Hepatocyte (in vitro differentiated cells): Measurements from ENCODE around the gene PLSCR1. TPM values are rescaled to one million over a fixed set of nuclear protein-coding genes. Genes with fewer than 3 reads are reported as not detected.

Experiments used
- DNase-seq: peaks from one replicate; pipeline ENCODE4 v3.0.0-alpha.2; 2016; ENCODE audit warnings: low spot score
- H2AFZ ChIP-seq: fragments of 200-600 bp; sonication (generic); 2 replicates; pipeline ENCODE4 v1.6.0; 2016; ENCODE audit warnings: antibody characterized with exemption, mild to moderate bottlenecking
- H3K27ac ChIP-seq: fragments of 200-600 bp; sonication (generic); 2 replicates; pipeline ENCODE4 v1.5.1; 2016; ENCODE audit warnings: mild to moderate bottlenecking
- H3K27me3 ChIP-seq: fragments of 200-600 bp; sonication (generic); 2 replicates; pipeline ENCODE4 v1.6.1; 2016
- H3K36me3 ChIP-seq: fragments of 200-600 bp; sonication (generic); replicated peaks from 2 replicates; pipeline ENCODE4 v1.5.1; 2016; ENCODE audit warnings: low read depth; ENCODE audit not compliant: insufficient read depth
- H3K4me1 ChIP-seq: fragments of 200-600 bp; sonication (generic); 2 replicates; pipeline ENCODE4 v1.5.1; 2016; ENCODE audit warnings: mild to moderate bottlenecking, moderate library complexity; ENCODE audit not compliant: insufficient read depth
- H3K4me2 ChIP-seq: fragments of 200-600 bp; sonication (generic); 2 replicates; pipeline ENCODE4 v1.6.0; 2016
- H3K4me3 ChIP-seq: fragments of 200-600 bp; sonication (generic); 2 replicates; pipeline ENCODE4 v1.5.1; 2016; ENCODE audit warnings: mild to moderate bottlenecking
- H3K79me2 ChIP-seq: fragments of 200-600 bp; sonication (generic); 2 replicates; pipeline ENCODE4 v1.6.0; 2017; ENCODE audit warnings: mild to moderate bottlenecking
- H3K9me2 ChIP-seq: fragments of 200-600 bp; sonication (generic); replicated peaks from 2 replicates; pipeline ENCODE4 v1.6.0; 2017; ENCODE audit warnings: mild to moderate bottlenecking; ENCODE audit not compliant: insufficient read depth
- H3K9me3 ChIP-seq: fragments of 200-600 bp; sonication (generic); 2 replicates; pipeline ENCODE4 v1.5.1; 2016; ENCODE audit warnings: low read depth, mild to moderate bottlenecking
- H4K20me1 ChIP-seq: fragments of 200-600 bp; sonication (generic); 2 replicates; pipeline ENCODE4 v1.6.0; 2016; ENCODE audit warnings: mild to moderate bottlenecking; ENCODE audit not compliant: insufficient read depth, poor library complexity, severe bottlenecking
- EZH2 ChIP-seq: fragments of 200-600 bp; sonication (generic); IDR thresholded peaks from 2 replicates; pipeline ENCODE4 v1.6.1; 2016; ENCODE audit warnings: antibody characterized with exemption, mild to moderate bottlenecking, borderline replicate concordance
- EZH2phosphoT487 ChIP-seq: fragments of 200-600 bp; sonication (generic); IDR thresholded peaks from one replicate; pipeline ENCODE4 v1.6.1; 2018; ENCODE audit warnings: antibody characterized with exemption, mild to moderate bottlenecking, low read depth, moderate library complexity; ENCODE audit not compliant: unreplicated experiment, severe bottlenecking
- WGBS: methylation state at CpG from one replicate; pipeline ENCODE4 v1.1.6; 2016; ENCODE audit warnings: low lambda C conversion rate; ENCODE audit errors: missing lambda C conversion rate; 5-methylcytosine and 5-hydroxymethylcytosine counted together
- polyA plus RNA-seq: library from polyadenylated mRNA; unstranded; fragments of >200 nt; fragmentation: Nextera tagmentation; extraction: Ambion mirVana; gene quantifications from 2 replicates; pipeline ENCODE4 v1.2.1, GENCODE V29; 2016
- total RNA-seq: library from RNA; depleted of rRNA; stranded (reverse); fragments of >200 nt; gene quantifications from 2 replicates; pipeline ENCODE4 v1.2.3, GENCODE V29; 2014
- TF ChIP-seq, protein P1 (sequence below): fragments of 200-600 bp; sonication (generic); IDR thresholded peaks from 2 replicates; pipeline ENCODE4 v1.5.1; 2016; ENCODE audit warnings: antibody characterized with exemption, mild to moderate bottlenecking; ENCODE audit not compliant: poor library complexity

PLSCR1 gene
- total and polyA plus RNA-seq, 2 experiments from 2014 or later = 44.9 to 72.6 TPM

DNA sequence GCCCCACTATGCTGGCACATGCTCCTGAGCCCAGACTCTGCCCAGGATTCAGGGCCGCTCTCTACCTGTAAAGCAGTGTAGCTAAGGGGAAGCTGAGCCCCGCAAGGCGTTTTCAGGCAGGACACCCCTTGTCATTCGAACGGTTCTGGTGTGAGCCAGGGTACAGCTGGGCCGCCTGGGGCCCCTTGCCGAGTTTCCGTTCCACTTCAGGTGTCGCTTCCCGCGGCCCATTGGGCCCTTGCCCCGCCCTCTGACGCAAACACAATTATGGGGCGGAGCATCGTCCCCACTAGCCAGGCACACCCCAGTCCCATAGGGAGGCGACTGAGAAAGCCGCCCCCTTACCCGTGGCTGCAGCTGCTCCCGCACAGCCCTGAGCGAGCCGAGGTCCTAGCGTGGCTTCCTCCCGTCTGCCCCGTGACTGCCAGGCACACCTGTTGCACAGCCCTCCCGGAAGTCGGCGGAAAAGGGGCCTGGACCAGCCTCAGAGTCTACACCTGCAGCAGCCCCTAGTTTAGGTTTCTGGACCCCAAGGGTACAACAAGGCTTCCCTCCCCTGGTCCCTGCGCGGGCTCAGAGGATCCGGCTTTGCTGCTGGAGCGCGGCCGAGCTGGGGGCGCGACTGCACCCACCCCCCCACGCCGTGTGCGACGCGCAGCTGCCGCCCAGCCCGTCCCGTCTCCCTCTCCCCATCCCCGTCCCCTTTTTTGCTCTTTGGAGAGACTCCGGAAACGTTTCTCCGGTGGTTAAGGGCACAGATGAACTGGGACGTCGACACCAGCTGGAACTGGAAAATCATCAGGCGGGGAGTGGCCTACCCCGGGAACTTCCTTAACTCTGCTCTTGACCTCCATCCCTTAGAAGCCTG is 75.0 kb downstream of the PLSCR1 start, which contains the start of gene PLSCR2:
PLSCR2 (minus strand) TSS at position 412 of the 868 bp plus-strand sequence. CDS start 9,657 bp downstream, outside the sequence.
- H3K27me3 ChIP-seq = no peaks in the 10 kb centered on the region
- peak; percentile 74 for DNase-seq
- H3K4me1 ChIP-seq = no peaks in the 10 kb centered on the region
- H3K9me3 ChIP-seq = no peaks in the 10 kb centered on the region
- WGBS = 46% methylated on average over 50 of the region's 51 CpGs
- H3K9me2 ChIP-seq = no peaks in the 10 kb centered on the region
- no peaks in the 10 kb centered on the region for H3K36me3 ChIP-seq
- H4K20me1 ChIP-seq = no peaks in the 10 kb centered on the region
- H3K79me2 ChIP-seq = no peaks in the 10 kb centered on the region
- no peak for TF ChIP-seq EZH2phosphoT487
- no peak for TF ChIP-seq EZH2
- TF ChIP-seq, protein P1, sequence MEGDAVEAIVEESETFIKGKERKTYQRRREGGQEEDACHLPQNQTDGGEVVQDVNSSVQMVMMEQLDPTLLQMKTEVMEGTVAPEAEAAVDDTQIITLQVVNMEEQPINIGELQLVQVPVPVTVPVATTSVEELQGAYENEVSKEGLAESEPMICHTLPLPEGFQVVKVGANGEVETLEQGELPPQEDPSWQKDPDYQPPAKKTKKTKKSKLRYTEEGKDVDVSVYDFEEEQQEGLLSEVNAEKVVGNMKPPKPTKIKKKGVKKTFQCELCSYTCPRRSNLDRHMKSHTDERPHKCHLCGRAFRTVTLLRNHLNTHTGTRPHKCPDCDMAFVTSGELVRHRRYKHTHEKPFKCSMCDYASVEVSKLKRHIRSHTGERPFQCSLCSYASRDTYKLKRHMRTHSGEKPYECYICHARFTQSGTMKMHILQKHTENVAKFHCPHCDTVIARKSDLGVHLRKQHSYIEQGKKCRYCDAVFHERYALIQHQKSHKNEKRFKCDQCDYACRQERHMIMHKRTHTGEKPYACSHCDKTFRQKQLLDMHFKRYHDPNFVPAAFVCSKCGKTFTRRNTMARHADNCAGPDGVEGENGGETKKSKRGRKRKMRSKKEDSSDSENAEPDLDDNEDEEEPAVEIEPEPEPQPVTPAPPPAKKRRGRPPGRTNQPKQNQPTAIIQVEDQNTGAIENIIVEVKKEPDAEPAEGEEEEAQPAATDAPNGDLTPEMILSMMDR = no peak
- peak within 1 kb of the TSS; percentile 41 for H2AFZ ChIP-seq
- peak within 1 kb of the TSS; percentile 88 for H3K27ac ChIP-seq
- H3K4me3 ChIP-seq = peak within 1 kb of the TSS; percentile 31
- peak within 1 kb of the TSS; percentile 85 for H3K4me2 ChIP-seq

DNA sequence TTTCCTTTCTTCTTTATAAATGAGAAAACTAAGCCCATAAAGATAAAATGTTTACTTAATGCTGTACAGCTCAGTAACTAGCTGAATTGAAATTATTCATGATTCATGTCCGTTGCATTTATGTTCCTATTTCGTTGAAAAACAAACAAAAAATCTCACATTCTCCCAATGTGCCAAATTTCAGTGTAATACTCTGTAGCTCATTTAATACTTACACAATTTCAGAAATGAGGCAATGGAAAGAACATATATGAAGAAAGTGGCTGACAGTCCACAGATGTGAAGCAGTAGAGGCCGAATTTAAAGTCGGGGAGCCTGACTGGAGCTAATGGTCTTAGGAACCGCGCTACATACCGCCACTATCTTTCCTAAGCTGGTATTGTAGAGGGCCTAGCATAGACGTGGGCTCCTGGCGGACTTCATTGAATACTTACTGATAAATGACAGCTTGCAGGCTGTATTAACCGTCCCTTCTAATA is 75.7 kb downstream of the PLSCR1 start:
- H3K27ac ChIP-seq = peak overlapping the region; percentile 88
- H3K9me2 ChIP-seq = no peaks in the 10 kb centered on the region
- H3K79me2 ChIP-seq = no peaks in the 10 kb centered on the region
- TF ChIP-seq, protein P1 = no peak
- TF ChIP-seq EZH2 (no peak), EZH2phosphoT487 (no peak)
- peak overlapping the region; percentile 41 for H2AFZ ChIP-seq
- H3K4me2 ChIP-seq = peak overlapping the region; percentile 85
- H3K4me3 ChIP-seq = no peak overlapping the region
- WGBS = 83% methylated on average over 10 of the region's 10 CpGs
- H3K36me3 ChIP-seq = no peaks in the 10 kb centered on the region
- DNase-seq = no peak
- no peaks in the 10 kb centered on the region for H3K27me3 ChIP-seq
- H4K20me1 ChIP-seq = no peaks in the 10 kb centered on the region
- H3K9me3 ChIP-seq = no peaks in the 10 kb centered on the region
- H3K4me1 ChIP-seq = no peaks in the 10 kb centered on the region

DNA sequence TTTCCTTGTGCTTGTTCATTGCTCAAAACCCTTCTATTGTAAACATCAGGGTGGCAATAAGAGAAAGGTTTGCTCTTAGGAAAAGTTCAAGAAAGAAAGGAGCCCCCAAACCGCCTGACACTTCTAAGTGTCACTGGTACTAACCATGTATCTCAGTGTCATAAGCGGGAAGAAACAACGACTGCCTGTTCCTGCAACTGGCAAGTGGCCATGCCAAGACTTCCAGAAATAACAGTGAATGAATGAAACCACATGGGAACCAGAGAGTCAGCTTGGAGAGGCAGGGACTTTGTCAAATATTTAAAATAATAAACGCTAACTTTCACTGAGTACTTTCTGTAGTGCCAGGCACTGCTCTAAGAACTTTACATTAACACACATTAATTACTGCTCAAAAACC is 76.2 kb downstream of the PLSCR1 start:
- TF ChIP-seq EZH2phosphoT487 (no peak), EZH2 (no peak)
- TF ChIP-seq, protein P1 = no peak
- Histone ChIP-seq H2AFZ (no peak overlapping the region), H3K27me3 (no peaks in the 10 kb centered on the region), H3K4me1 (no peaks in the 10 kb centered on the region), H3K9me2 (no peaks in the 10 kb centered on the region), H4K20me1 (no peaks in the 10 kb centered on the region), H3K9me3 (no peaks in the 10 kb centered on the region), H3K27ac (peak overlapping the region; percentile 88), H3K36me3 (no peaks in the 10 kb centered on the region), H3K4me2 (no peak overlapping the region), H3K4me3 (no peak overlapping the region), H3K79me2 (no peaks in the 10 kb centered on the region)
- DNase-seq = no peak
- WGBS = 74% methylated on average over 4 of the region's 4 CpGs
